GM12878 (cell line): Measurements from ENCODE around the gene PLAAT5. TPM values are rescaled to one million over a fixed set of nuclear protein-coding genes. Genes with fewer than 3 reads are reported as not detected.

ENCODE experiments used
- BCL11A ChIP-seq: IDR thresholded peaks from 2 replicates; pipeline ENCODE4 v1.6.1; 2011; ENCODE audit warnings: low read depth, low read length
- CBX5 ChIP-seq: sonication (generic); IDR thresholded peaks from 2 replicates; pipeline ENCODE4 v1.6.1; 2016; ENCODE audit warnings: low read depth, moderate library complexity, mild to moderate bottlenecking, inconsistent platforms
- E2F4 ChIP-seq: IDR thresholded peaks from 2 replicates; pipeline ENCODE4 v1.6.1; 2012; ENCODE audit warnings: low read depth, low read length, improper control_type of control experiment
- FOXM1 ChIP-seq: IDR thresholded peaks from 2 replicates; pipeline ENCODE4 v1.6.1; 2012; ENCODE audit warnings: low read depth, mild to moderate bottlenecking, inconsistent platforms, low read length, moderate library complexity
- HCFC1 ChIP-seq: fragments of 150-350 bp; IDR thresholded peaks from 2 replicates; pipeline ENCODE4 v1.6.1; 2014; ENCODE audit warnings: low read length
- HSF1 ChIP-seq: fragments of 150-350 bp; IDR thresholded peaks from 2 replicates; pipeline ENCODE4 v1.6.1; 2014; ENCODE audit warnings: mild to moderate bottlenecking, low read depth, low read length
- JUND ChIP-seq: IDR thresholded peaks from 2 replicates; pipeline ENCODE4 v1.6.1; 2012; ENCODE audit warnings: low read depth, mild to moderate bottlenecking, low read length, improper control_type of control experiment, moderate library complexity
- KAT2A ChIP-seq: conservative IDR thresholded peaks from 2 replicates; pipeline ENCODE4 v1.6.1; 2011; ENCODE audit warnings: low read depth, low read length; ENCODE audit not compliant: control insufficient read depth
- NFXL1 ChIP-seq: fragments of 450-650 bp; IDR thresholded peaks from 2 replicates; pipeline ENCODE4 v1.6.1; 2017; ENCODE audit warnings: antibody characterized with exemption, mild to moderate bottlenecking, borderline replicate concordance
- PAX8 ChIP-seq: fragments of 450-650 bp; IDR thresholded peaks from 2 replicates; pipeline ENCODE4 v1.6.1; 2017; ENCODE audit warnings: mild to moderate bottlenecking, moderate library complexity
- RAD21 ChIP-seq: IDR thresholded peaks from 2 replicates; pipeline ENCODE4 v1.6.1; 2011; ENCODE audit warnings: mild to moderate bottlenecking, low read depth, low read length, moderate library complexity; ENCODE audit not compliant: insufficient read depth
- RB1 ChIP-seq: fragments of 450-650 bp; formaldehyde crosslinking; IDR thresholded peaks from 2 replicates; pipeline ENCODE4 v1.6.1; 2017; ENCODE audit warnings: mild to moderate bottlenecking, borderline replicate concordance
- RELA ChIP-seq: fragments of 450-650 bp; IDR thresholded peaks from 2 replicates; pipeline ENCODE4 v1.8.0; 2014; ENCODE audit warnings: borderline replicate concordance; ENCODE audit not compliant: partially characterized antibody
- RELB ChIP-seq: fragments of 450-650 bp; IDR thresholded peaks from 2 replicates; pipeline ENCODE4 v1.6.1; 2017; ENCODE audit warnings: low read depth, mild to moderate bottlenecking, moderate library complexity
- SRF ChIP-seq, 2 experiments: IDR thresholded peaks; 2 replicates each; pipeline ENCODE4 v1.6.1; 2011; ENCODE audit warnings: low read depth in 2 of 2, low read length in 2 of 2, mild to moderate bottlenecking in 1 of 2, moderate library complexity in 1 of 2
- STAT3 ChIP-seq: IDR thresholded peaks from 2 replicates; pipeline ENCODE4 v1.6.1; 2011; ENCODE audit warnings: low read depth, low read length, improper control_type of control experiment
- ZNF384 ChIP-seq: IDR thresholded peaks from 2 replicates; pipeline ENCODE4 v1.6.1; 2012; ENCODE audit warnings: low read depth, mild to moderate bottlenecking, low read length, improper control_type of control experiment, borderline replicate concordance
- ZNF687 ChIP-seq: fragments of 450-650 bp; IDR thresholded peaks from 2 replicates; pipeline ENCODE4 v1.6.1; 2017; ENCODE audit warnings: mild to moderate bottlenecking, moderate library complexity
- ZSCAN29 ChIP-seq: fragments of 450-650 bp; IDR thresholded peaks from 2 replicates; pipeline ENCODE4 v1.6.1; 2017; ENCODE audit warnings: mild to moderate bottlenecking, moderate library complexity
- polyA plus RNA-seq, 11 experiments: library from polyadenylated mRNA; depleted of rRNA in 4 of 11; unstranded in 6 of 11; stranded (reverse) in 5 of 11; fragments of >200 nt; fragmentation: Nextera tagmentation in 4 of 11; fragmentation: Illumina TruSeq in 1 of 11; extraction: Ambion mirVana in 4 of 11; extraction: Trizol in 1 of 11; gene quantifications; 1 replicate in 1 of 11; 2 replicates in 10 of 11; pipeline versions ENCODE4 v1.2.1 to v1.2.3, GENCODE V29; 2011 to 2016; ENCODE audit warnings: inconsistent platforms in 2 of 11, missing spikeins in 2 of 11, low read depth in 1 of 11
- total RNA-seq, 4 experiments: library from RNA; depleted of rRNA in 3 of 4; stranded (reverse); fragments of >200 nt in 3 of 4; fragmentation: Illumina TruSeq in 1 of 4; extraction: Trizol in 1 of 4; gene quantifications; 2 replicates each; pipeline versions ENCODE4 v1.2.1 to v1.2.3, GENCODE V29; 2013 to 2021
- TF ChIP-seq, protein P1 (sequence below): fragments of 450-650 bp; conservative IDR thresholded peaks from 2 replicates; pipeline ENCODE4 v1.6.1; 2017; ENCODE audit warnings: mild to moderate bottlenecking, moderate library complexity

Gene PLAAT5
- total and polyA plus RNA-seq, 10 of the 15 experiments (the other 5 are each of a cell fraction or from before 2014, with no cell fraction given), result not detected

DNA sequence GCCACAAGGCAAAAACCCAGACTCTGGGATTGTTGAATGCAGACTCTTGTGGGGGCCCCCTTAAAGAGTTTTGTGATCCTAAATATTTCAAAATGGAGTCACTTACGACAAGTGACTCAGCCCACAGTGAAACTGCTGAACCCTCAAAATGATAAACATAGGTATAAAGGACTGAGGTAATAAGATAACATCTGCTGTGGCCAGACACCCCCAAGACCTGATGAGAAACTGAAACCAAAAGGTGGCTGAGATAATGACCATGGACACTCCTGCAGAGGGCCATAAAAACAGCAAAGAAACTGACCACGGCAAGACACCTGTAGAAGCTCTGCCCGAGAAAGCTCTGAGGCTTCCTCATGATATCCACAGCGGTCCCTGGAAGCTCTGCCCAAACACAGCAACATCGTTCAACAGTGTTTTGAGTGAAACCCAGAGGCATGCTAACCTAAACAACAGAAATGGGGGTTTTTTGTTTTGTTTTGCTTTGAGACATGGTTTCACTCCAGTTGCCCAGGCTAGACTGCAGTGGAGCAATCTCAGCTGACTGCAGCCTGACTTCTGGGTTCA lies 44.0 kb upstream of the PLAAT5 start (continued):
- TF ChIP-seq E2F4, result no peak
- no peak for TF ChIP-seq STAT3
- no peak for TF ChIP-seq JUND
- TF ChIP-seq RELA, result peak; percentile 42
- TF ChIP-seq CBX5, result no peak
- no peak for TF ChIP-seq ZSCAN29
- peak; percentile 25 to 32; a peak in 2 of 4 replicates for TF ChIP-seq SRF (IDR thresholded peaks at IDR 0.05; ENCODE audit: low read depth in 2 of 2, low read length in 2 of 2)
- no peak for TF ChIP-seq KAT2A
- no peak for TF ChIP-seq ZNF384
- peak; percentile 55; the same call in 1 of the 2 replicates for TF ChIP-seq RELB
- no peak for TF ChIP-seq RB1
- TF ChIP-seq BCL11A, result 0 out of 2 replicates have a peak, but pooled peaks have one; percentile 15
- TF ChIP-seq NFXL1, result no peak
- TF ChIP-seq PAX8, result no peak
- TF ChIP-seq, protein P1, sequence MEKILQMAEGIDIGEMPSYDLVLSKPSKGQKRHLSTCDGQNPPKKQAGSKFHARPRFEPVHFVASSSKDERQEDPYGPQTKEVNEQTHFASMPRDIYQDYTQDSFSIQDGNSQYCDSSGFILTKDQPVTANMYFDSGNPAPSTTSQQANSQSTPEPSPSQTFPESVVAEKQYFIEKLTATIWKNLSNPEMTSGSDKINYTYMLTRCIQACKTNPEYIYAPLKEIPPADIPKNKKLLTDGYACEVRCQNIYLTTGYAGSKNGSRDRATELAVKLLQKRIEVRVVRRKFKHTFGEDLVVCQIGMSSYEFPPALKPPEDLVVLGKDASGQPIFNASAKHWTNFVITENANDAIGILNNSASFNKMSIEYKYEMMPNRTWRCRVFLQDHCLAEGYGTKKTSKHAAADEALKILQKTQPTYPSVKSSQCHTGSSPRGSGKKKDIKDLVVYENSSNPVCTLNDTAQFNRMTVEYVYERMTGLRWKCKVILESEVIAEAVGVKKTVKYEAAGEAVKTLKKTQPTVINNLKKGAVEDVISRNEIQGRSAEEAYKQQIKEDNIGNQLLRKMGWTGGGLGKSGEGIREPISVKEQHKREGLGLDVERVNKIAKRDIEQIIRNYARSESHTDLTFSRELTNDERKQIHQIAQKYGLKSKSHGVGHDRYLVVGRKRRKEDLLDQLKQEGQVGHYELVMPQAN, result no peak
- peak; percentile 99 for TF ChIP-seq ZNF687
- TF ChIP-seq HSF1, result no peak
- no peak for TF ChIP-seq HCFC1
- TF ChIP-seq RAD21, result no peak
- TF ChIP-seq FOXM1, result peak; percentile 45; the same call in 1 of the 2 replicates
